Measurements from ENCODE around the gene ZP2. TPM values are rescaled to one million over a fixed set of nuclear protein-coding genes. Genes with fewer than 3 reads are reported as not detected.

ZP2 gene
- total and polyA plus RNA-seq, 2 of the 4 experiments (the other 2 are of a cell fraction) = not detected

- Histone ChIP-seq H3K36me3 (ENCODE audit: control insufficient read depth, insufficient read depth, low read length) (no peaks in the 10 kb centered on the region), H2BK15ac (ENCODE audit: low read depth, low read length) (no peak overlapping the region), H3K9me1 (ENCODE audit: insufficient read depth, low read length) (no peaks in the 10 kb centered on the region), H3K23ac (ENCODE audit: low read depth, low read length) (no peak overlapping the region), H4K5ac (ENCODE audit: low read depth, low read length) (no peak overlapping the region), H3K4me1 (ENCODE audit: control insufficient read depth, insufficient read depth, low read length) (no peaks in the 10 kb centered on the region), H2AK5ac (ENCODE audit: low read depth, low read length) (no peak overlapping the region), H3K9me3 (ENCODE audit: control insufficient read depth, insufficient read depth, low read length) (no peaks in the 10 kb centered on the region), H4K8ac (ENCODE audit: low read depth in 2 of 2, low read length in 2 of 2) (no peak overlapping the region), H3K4ac (ENCODE audit: low read depth, low read length) (no peak overlapping the region), H3K18ac (ENCODE audit: low read depth, low read length) (no peak overlapping the region), H2BK120ac (ENCODE audit: low read depth, low read length) (no peak overlapping the region), H3K56ac (ENCODE audit: extremely low read depth, insufficient read depth, low read length) (no peak overlapping the region), H2BK5ac (ENCODE audit: low read depth, low read length, poor library complexity, severe bottlenecking) (no peak overlapping the region), H3K79me1 (ENCODE audit: low read depth in 1 of 2, low read length in 2 of 2) (no peaks in the 10 kb centered on the region), H3K4me3 (ENCODE audit: insufficient read depth, low read depth, low read length) (no peak overlapping the region), H2AFZ (replicated peaks; ENCODE audit: low read length, poor library complexity) (no peak overlapping the region), H3K9ac (ENCODE audit: low read depth, low read length) (no peak overlapping the region), H4K91ac (ENCODE audit: insufficient read depth, low read depth, low read length) (no peak overlapping the region), H3K14ac (replicated peaks; ENCODE audit: low read depth, low read length) (no peak overlapping the region), H2BK20ac (ENCODE audit: low read depth, low read length) (no peak overlapping the region), H3K27ac (ENCODE audit: insufficient read depth, low read length) (no peak overlapping the region), H3K4me2 (ENCODE audit: low read depth, low read length) (no peak overlapping the region), H4K20me1 (ENCODE audit: insufficient read depth, low read length) (no peaks in the 10 kb centered on the region), H2AK9ac (replicated peaks; ENCODE audit: low read depth, low read length, poor library complexity) (no peak overlapping the region), H3K27me3 (ENCODE audit: control insufficient read depth, insufficient read depth, low read length) (peaks cover 40% of the 10 kb centered on the region)
- ChIA-PET CTCF (no interaction called here), POLR2A (ENCODE audit: unreplicated experiment) (no interaction called here)
- in situ Hi-C loops (cut with MboI; ENCODE audit: low sequenced_read_pairs) = no loop called here
- intact Hi-C loops (cut with micrococcal nuclease) = no loop called here
- no TSS peak for BruUV-seq (replicated peaks)
- WGBS, 2 experiments (ENCODE audit: extremely low coverage in 2 of 2, insufficient read length in 1 of 2) = no CpG with 5 or more reads among the region's 5 CpGs
- no peak for DNase-seq
- dilution Hi-C loops (cut with HindIII; ENCODE audit: low sequenced_read_pairs, unreplicated experiment) = no loop called here
- TF ChIP-seq POLR2A (IDR thresholded peaks at IDR 0.05; ENCODE audit: low read depth, low read length) (no peak), RAD21 (IDR thresholded peaks at IDR 0.05; ENCODE audit: low read length) (no peak), CEBPB (IDR thresholded peaks at IDR 0.05; ENCODE audit: low read depth, low read length) (no peak), RCOR1 (IDR thresholded peaks at IDR 0.05; ENCODE audit: insufficient replicate concordance, low read length) (no peak), MXI1 (IDR thresholded peaks at IDR 0.05; ENCODE audit: borderline replicate concordance, low read depth, low read length) (no peak), CHD1 (IDR thresholded peaks at IDR 0.05; ENCODE audit: low read depth, low read length) (no peak), USF2 (IDR thresholded peaks at IDR 0.05; ENCODE audit: low read depth, low read length) (no peak), MAZ (IDR thresholded peaks at IDR 0.05; ENCODE audit: borderline replicate concordance, low read depth, low read length) (no peak), NFE2L2 (IDR thresholded peaks at IDR 0.05; ENCODE audit: low read depth, low read length) (no peak), SMC3 (IDR thresholded peaks at IDR 0.05; ENCODE audit: low read depth, low read length) (no peak), FOS (IDR thresholded peaks at IDR 0.05; ENCODE audit: low read depth, low read length) (no peak), MAFK (IDR thresholded peaks at IDR 0.05; ENCODE audit: low read depth, low read length) (no peak), ELK1 (IDR thresholded peaks at IDR 0.05; ENCODE audit: borderline replicate concordance, low read depth, low read length) (no peak)
- no peak for ATAC-seq (ENCODE audit: low read depth)
These were observed 11.7 kb downstream of the ZP2 start for GRCh38 chr16:21199607-21200218.
